ENCODE results near the gene UXS1.

Gene UXS1

DNA sequence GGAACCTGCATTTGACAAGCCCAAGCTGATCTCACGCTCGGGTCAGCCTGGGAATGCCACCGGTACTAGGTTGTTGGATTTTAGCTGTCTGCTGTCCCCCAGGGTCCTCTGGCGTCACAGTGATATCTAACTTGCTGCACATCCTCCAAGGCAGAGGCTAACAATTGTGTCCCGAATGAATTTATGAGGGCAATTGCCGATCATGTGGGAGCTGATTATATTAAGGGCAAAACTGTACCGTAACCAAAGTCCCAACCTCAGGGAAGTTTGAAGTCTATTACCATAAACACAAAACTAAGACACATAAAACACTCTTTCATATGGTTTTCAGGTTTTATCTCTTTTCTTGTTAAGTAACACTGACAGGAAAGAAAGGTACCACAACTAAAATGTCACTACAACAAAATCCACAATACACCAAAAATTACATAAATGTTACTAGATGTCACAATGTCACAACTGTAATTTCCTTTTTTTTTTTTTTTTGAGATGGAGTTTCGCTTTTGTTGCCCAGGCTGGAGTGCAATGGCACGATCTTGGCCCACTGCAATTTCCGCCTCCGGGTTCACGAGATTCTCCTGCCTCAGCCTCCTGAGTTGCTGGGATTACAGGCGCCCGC is 6.7 kb downstream of the UXS1 start:
- Histone ChIP-seq H3K9ac (ENCODE audit: low read length) (no peak overlapping the region), H3K27ac (ENCODE audit: low read length) (no peak overlapping the region), H4K20me1 (ENCODE audit: insufficient read depth, low read length) (peaks cover 9% of the 10 kb centered on the region; the same call in 1 of the 2 replicates), H3K79me2 (ENCODE audit: low read length) (peaks cover 72% of the 10 kb centered on the region), H2AFZ (ENCODE audit: low read depth, low read length) (no peak overlapping the region), H3K9me3 (ENCODE audit: insufficient read depth, low read length) (no peaks in the 10 kb centered on the region), H3K4me2 (ENCODE audit: low read length) (no peak overlapping the region), H3K4me1 (ENCODE audit: low read length) (peaks cover 17% of the 10 kb centered on the region), H3K36me3 (replicated peaks; ENCODE audit: low read depth, low read length) (no peaks in the 10 kb centered on the region), H3K27me3 (ENCODE audit: low read depth, low read length) (no peaks in the 10 kb centered on the region), H3K4me3 (ENCODE audit: low read length) (no peak overlapping the region)
- no peak for TF ChIP-seq EZH2phosphoT487 (IDR thresholded peaks at IDR 0.05; ENCODE audit: low read depth)
- TF ChIP-seq CTCF (IDR thresholded peaks at IDR 0.05; ENCODE audit: low read depth, low read length): no peak

DNA sequence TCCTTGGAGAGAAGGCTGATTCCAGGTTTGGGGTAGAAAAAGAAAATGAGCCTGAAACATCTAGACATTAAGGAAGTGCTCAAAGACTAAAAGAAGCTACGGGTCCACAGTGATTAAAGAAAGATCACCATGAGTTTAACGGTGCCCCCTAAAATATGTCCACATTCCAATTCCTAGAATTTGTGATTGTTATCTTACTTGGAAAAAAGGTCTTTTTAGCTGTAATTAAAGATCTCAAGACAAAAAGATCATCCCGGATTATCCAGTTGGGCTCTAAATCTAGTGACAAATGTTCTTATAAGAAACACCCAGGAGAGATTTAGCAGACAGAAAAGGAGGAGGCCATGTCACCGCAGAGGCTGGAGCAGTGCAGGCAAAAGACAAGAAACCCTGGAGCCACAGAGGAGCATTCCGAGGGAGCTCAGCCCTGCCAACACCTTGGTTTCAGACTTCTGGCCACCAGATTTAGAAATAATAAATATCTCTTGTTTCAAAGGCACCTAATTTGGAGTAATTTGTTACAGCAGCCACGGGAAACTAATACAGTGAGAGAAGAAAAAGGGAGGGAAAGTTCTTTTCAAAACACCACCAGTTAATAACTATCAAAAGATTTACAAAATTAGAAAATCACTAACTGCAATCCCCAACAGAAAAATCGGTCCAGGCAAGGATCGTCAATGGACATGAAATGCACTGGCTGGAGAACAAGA is 8.5 kb downstream of the UXS1 start:
- TF ChIP-seq EZH2phosphoT487 (IDR thresholded peaks at IDR 0.05; ENCODE audit: low read depth): no peak
- no peak for TF ChIP-seq CTCF (IDR thresholded peaks at IDR 0.05; ENCODE audit: low read depth, low read length)
- no peaks in the 10 kb centered on the region for H3K9me3 ChIP-seq (ENCODE audit: insufficient read depth, low read length)
- H3K9ac ChIP-seq (ENCODE audit: low read length): no peak overlapping the region
- H3K27ac ChIP-seq (ENCODE audit: low read length): no peak overlapping the region
- H3K4me1 ChIP-seq (ENCODE audit: low read length): peaks cover 17% of the 10 kb centered on the region
- no peaks in the 10 kb centered on the region for H3K36me3 ChIP-seq (replicated peaks; ENCODE audit: low read depth, low read length)
- no peak overlapping the region for H3K4me3 ChIP-seq (ENCODE audit: low read length)
- peaks cover 8% of the 10 kb centered on the region; the same call in 1 of the 2 replicates for H4K20me1 ChIP-seq (ENCODE audit: insufficient read depth, low read length)
- H3K27me3 ChIP-seq (ENCODE audit: low read depth, low read length): no peaks in the 10 kb centered on the region
- no peak overlapping the region for H2AFZ ChIP-seq (ENCODE audit: low read depth, low read length)
- H3K4me2 ChIP-seq (ENCODE audit: low read length): no peak overlapping the region
- H3K79me2 ChIP-seq (ENCODE audit: low read length): peaks cover 65% of the 10 kb centered on the region

DNA sequence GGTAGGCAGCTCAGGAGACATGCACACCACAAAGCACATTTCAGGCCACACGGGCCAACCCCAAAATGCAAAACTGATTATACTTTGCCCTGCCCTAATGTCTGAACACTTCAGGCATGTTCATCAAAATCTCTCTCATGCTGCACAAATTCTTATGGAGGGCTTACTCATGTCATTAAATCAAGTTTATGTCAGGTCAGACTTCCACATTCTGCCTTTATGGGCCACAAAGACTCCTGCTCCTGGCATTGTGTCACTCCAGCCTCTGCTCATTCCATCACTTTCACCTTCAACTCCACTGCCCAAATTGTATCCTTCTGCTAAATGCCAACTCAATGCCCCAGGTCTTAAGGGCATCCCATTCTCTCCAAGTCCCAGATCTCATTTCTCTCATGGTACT is 9.2 kb downstream of the UXS1 start:
- Histone ChIP-seq H3K9ac (ENCODE audit: low read length) (no peak overlapping the region), H3K79me2 (ENCODE audit: low read length) (peaks cover 65% of the 10 kb centered on the region), H3K4me2 (ENCODE audit: low read length) (no peak overlapping the region), H4K20me1 (ENCODE audit: insufficient read depth, low read length) (peaks cover 8% of the 10 kb centered on the region; the same call in 1 of the 2 replicates), H2AFZ (ENCODE audit: low read depth, low read length) (no peak overlapping the region), H3K9me3 (ENCODE audit: insufficient read depth, low read length) (no peaks in the 10 kb centered on the region), H3K4me1 (ENCODE audit: low read length) (peaks cover 16% of the 10 kb centered on the region), H3K36me3 (replicated peaks; ENCODE audit: low read depth, low read length) (no peaks in the 10 kb centered on the region), H3K27ac (ENCODE audit: low read length) (no peak overlapping the region), H3K27me3 (ENCODE audit: low read depth, low read length) (no peaks in the 10 kb centered on the region), H3K4me3 (ENCODE audit: low read length) (no peak overlapping the region)
- no peak for TF ChIP-seq EZH2phosphoT487 (IDR thresholded peaks at IDR 0.05; ENCODE audit: low read depth)
- no peak for TF ChIP-seq CTCF (IDR thresholded peaks at IDR 0.05; ENCODE audit: low read depth, low read length)

DNA sequence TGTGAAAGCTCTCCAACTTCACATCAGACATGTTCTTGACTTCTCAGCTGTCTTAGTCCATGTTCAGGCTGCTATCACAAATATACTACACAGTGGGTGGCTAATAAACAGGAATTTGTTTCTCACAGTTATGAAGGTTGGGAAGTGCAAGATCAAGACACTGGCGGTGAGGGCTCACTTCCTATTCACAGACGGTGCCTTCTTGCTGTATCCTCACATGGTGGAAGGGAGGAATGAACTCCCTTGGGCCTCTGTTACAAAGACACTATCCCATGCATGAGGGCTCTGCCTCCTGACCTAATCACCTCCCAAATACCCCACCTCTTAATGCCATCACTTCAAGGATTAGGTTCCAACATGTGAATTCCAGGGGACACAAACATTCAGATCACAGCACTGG is 9.7 kb downstream of the UXS1 start:
- no peaks in the 10 kb centered on the region for H3K36me3 ChIP-seq (replicated peaks; ENCODE audit: low read depth, low read length)
- peaks cover 11% of the 10 kb centered on the region for H3K4me1 ChIP-seq (ENCODE audit: low read length)
- no peak overlapping the region for H3K27ac ChIP-seq (ENCODE audit: low read length)
- H3K9ac ChIP-seq (ENCODE audit: low read length): no peak overlapping the region
- H3K79me2 ChIP-seq (ENCODE audit: low read length): peaks cover 63% of the 10 kb centered on the region
- no peak overlapping the region for H2AFZ ChIP-seq (ENCODE audit: low read depth, low read length)
- H3K4me2 ChIP-seq (ENCODE audit: low read length): no peak overlapping the region
- H3K27me3 ChIP-seq (ENCODE audit: low read depth, low read length): no peaks in the 10 kb centered on the region
- peaks cover 8% of the 10 kb centered on the region; the same call in 1 of the 2 replicates for H4K20me1 ChIP-seq (ENCODE audit: insufficient read depth, low read length)
- H3K9me3 ChIP-seq (ENCODE audit: insufficient read depth, low read length): no peaks in the 10 kb centered on the region
- no peak overlapping the region for H3K4me3 ChIP-seq (ENCODE audit: low read length)
- TF ChIP-seq CTCF (IDR thresholded peaks at IDR 0.05; ENCODE audit: low read depth, low read length): no peak
- TF ChIP-seq EZH2phosphoT487 (IDR thresholded peaks at IDR 0.05; ENCODE audit: low read depth): no peak
